ENCODE results near the gene KISS1R.

Gene KISS1R

GRCh38 chr19:938233-938923, 21.2 kb downstream of the KISS1R start:
- TF ChIP-seq, protein P1, sequence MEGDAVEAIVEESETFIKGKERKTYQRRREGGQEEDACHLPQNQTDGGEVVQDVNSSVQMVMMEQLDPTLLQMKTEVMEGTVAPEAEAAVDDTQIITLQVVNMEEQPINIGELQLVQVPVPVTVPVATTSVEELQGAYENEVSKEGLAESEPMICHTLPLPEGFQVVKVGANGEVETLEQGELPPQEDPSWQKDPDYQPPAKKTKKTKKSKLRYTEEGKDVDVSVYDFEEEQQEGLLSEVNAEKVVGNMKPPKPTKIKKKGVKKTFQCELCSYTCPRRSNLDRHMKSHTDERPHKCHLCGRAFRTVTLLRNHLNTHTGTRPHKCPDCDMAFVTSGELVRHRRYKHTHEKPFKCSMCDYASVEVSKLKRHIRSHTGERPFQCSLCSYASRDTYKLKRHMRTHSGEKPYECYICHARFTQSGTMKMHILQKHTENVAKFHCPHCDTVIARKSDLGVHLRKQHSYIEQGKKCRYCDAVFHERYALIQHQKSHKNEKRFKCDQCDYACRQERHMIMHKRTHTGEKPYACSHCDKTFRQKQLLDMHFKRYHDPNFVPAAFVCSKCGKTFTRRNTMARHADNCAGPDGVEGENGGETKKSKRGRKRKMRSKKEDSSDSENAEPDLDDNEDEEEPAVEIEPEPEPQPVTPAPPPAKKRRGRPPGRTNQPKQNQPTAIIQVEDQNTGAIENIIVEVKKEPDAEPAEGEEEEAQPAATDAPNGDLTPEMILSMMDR (IDR thresholded peaks at IDR 0.05): no peak
- H3K4me3 ChIP-seq (ENCODE audit: low read depth, low read length): no peak overlapping the region
- H3K4me1 ChIP-seq: peaks cover 33% of the 10 kb centered on the region

DNA sequence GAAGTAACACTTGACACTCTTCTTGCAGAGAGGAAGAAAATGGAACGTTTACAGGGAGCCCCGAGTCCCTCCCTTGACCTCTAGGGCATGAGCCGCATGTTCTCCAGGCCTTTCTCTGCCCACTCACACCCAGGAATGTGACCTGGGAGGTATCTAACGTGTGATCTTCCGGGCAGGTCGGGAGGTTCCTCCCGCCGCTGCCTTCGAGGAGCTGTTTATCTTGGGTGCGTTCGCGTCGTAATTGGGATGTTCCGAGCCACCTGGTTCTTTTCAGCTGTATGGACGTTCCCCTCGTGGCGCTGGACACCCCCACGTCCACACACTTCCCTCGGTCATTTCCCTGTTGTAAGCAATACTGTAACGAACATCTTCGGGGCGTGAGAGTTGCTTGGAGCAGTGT, 22.3 kb downstream of the KISS1R start:
- H3K4me2 ChIP-seq (ENCODE audit: low read length): no peak overlapping the region
- peaks cover 51% of the 10 kb centered on the region for H3K79me2 ChIP-seq
- no peak overlapping the region for H3K27ac ChIP-seq
- no peaks in the 10 kb centered on the region for H3K36me3 ChIP-seq (ENCODE audit: control insufficient read depth, insufficient read depth, low read length)
- no peaks in the 10 kb centered on the region for H3K9me3 ChIP-seq (ENCODE audit: control insufficient read depth, low read length)
- H3K4me3 ChIP-seq (ENCODE audit: low read depth, low read length): no peak overlapping the region
- H3K9ac ChIP-seq: no peak overlapping the region
- H2AFZ ChIP-seq: no peak overlapping the region
- TF ChIP-seq, protein P1 (IDR thresholded peaks at IDR 0.05): no peak
- H3K4me1 ChIP-seq: peaks cover 23% of the 10 kb centered on the region
- no peaks in the 10 kb centered on the region for H3K27me3 ChIP-seq (ENCODE audit: control insufficient read depth, insufficient read depth, low read length)

More at GRCh38 chr19:938233-938923, 21.2 kb downstream of the KISS1R start:
- Histone ChIP-seq H3K27me3 (ENCODE audit: control insufficient read depth, insufficient read depth, low read length) (no peaks in the 10 kb centered on the region), H2AFZ (no peak overlapping the region), H3K9me3 (ENCODE audit: control insufficient read depth, low read length) (no peaks in the 10 kb centered on the region), H3K9ac (no peak overlapping the region), H3K79me2 (peaks cover 42% of the 10 kb centered on the region), H3K27ac (no peak overlapping the region), H3K4me2 (ENCODE audit: low read length) (no peak overlapping the region), H3K36me3 (ENCODE audit: control insufficient read depth, insufficient read depth, low read length) (no peaks in the 10 kb centered on the region)

GRCh38 chr19:939922-940321, 22.8 kb downstream of the KISS1R start:
- H3K9ac ChIP-seq: no peak overlapping the region
- TF ChIP-seq, protein P1 (IDR thresholded peaks at IDR 0.05): no peak
- H3K79me2 ChIP-seq: peaks cover 54% of the 10 kb centered on the region
- H3K27ac ChIP-seq: peak overlapping the region; percentile 91
- H3K4me3 ChIP-seq (ENCODE audit: low read depth, low read length): no peak overlapping the region
- H3K4me1 ChIP-seq: peaks cover 18% of the 10 kb centered on the region
- H2AFZ ChIP-seq: no peak overlapping the region
- H3K27me3 ChIP-seq (ENCODE audit: control insufficient read depth, insufficient read depth, low read length): no peaks in the 10 kb centered on the region
- no peak overlapping the region for H3K4me2 ChIP-seq (ENCODE audit: low read length)
- no peaks in the 10 kb centered on the region for H3K36me3 ChIP-seq (ENCODE audit: control insufficient read depth, insufficient read depth, low read length)
- H3K9me3 ChIP-seq (ENCODE audit: control insufficient read depth, low read length): no peaks in the 10 kb centered on the region

GRCh38 chr19:940591-941291, 23.6 kb downstream of the KISS1R start:
- H3K36me3 ChIP-seq (ENCODE audit: control insufficient read depth, insufficient read depth, low read length): no peaks in the 10 kb centered on the region
- peak overlapping the region; percentile 43 for H3K4me2 ChIP-seq (ENCODE audit: low read length)
- H3K27ac ChIP-seq: peak overlapping the region; percentile 91
- peaks cover 61% of the 10 kb centered on the region for H3K79me2 ChIP-seq
- H3K4me1 ChIP-seq: peaks cover 11% of the 10 kb centered on the region
- no peaks in the 10 kb centered on the region for H3K27me3 ChIP-seq (ENCODE audit: control insufficient read depth, insufficient read depth, low read length)
- H3K9ac ChIP-seq: peak overlapping the region; percentile 9
- H3K4me3 ChIP-seq (ENCODE audit: low read depth, low read length): no peak overlapping the region
- TF ChIP-seq, protein P1 (IDR thresholded peaks at IDR 0.05): no peak
- peak overlapping the region; percentile 71 for H2AFZ ChIP-seq
- H3K9me3 ChIP-seq (ENCODE audit: control insufficient read depth, low read length): no peaks in the 10 kb centered on the region

All from parathyroid adenoma (tissue), 2 donors.